ENCODE data around the gene MCRIP1.

Gene MCRIP1

DNA sequence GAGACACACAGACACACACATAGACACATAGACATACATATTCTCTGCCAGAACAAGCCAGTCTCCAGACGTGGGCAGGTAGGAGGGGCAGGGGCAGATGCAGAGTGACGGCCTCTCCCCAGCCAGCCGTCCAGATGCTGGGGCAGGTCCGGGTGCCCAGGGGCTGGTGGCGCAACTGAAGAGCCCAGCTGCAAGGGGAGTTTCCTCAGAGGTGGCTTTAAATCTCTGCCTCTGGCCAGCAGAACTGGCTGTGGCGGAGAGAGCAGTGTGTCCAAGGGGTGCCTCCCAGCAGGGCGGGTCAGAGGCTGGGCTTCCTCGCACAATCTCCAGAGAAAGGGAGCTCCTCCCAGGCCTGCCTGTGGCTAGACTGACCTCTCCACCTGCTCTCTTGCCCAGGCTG, 38.6 kb downstream of the MCRIP1 start:
- H3K36me3 ChIP-seq (ENCODE audit: control insufficient read depth, insufficient read depth, low read length) = no peaks in the 10 kb centered on the region
- no peak overlapping the region for H3K27ac ChIP-seq (ENCODE audit: low read depth, low read length)
- H3K27me3 ChIP-seq (ENCODE audit: control insufficient read depth, insufficient read depth, low read length) = peaks cover 14% of the 10 kb centered on the region
- no peaks in the 10 kb centered on the region for H3K4me1 ChIP-seq (ENCODE audit: control insufficient read depth, insufficient read depth, low read length)
- H3K4me3 ChIP-seq (ENCODE audit: low read length) = no peak overlapping the region
- H3K9ac ChIP-seq (ENCODE audit: low read length) = no peak overlapping the region

DNA sequence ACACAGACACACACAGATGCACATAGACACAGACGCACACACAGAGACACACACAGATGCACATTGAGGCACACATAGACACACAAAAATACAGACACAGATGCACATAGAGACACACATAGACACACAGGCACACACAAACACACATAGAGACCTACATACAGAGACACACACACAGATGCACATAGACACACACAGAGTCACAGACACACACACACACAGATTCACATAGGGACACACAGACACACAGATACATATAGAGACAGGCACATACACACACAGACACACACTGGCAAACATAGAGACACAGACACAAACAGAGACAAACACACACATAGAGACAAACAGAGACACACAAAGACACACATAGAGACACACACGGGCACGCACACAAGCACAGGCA, 39.0 kb downstream of the MCRIP1 start:
- H3K9ac ChIP-seq (ENCODE audit: low read length) = no peak overlapping the region

DNA sequence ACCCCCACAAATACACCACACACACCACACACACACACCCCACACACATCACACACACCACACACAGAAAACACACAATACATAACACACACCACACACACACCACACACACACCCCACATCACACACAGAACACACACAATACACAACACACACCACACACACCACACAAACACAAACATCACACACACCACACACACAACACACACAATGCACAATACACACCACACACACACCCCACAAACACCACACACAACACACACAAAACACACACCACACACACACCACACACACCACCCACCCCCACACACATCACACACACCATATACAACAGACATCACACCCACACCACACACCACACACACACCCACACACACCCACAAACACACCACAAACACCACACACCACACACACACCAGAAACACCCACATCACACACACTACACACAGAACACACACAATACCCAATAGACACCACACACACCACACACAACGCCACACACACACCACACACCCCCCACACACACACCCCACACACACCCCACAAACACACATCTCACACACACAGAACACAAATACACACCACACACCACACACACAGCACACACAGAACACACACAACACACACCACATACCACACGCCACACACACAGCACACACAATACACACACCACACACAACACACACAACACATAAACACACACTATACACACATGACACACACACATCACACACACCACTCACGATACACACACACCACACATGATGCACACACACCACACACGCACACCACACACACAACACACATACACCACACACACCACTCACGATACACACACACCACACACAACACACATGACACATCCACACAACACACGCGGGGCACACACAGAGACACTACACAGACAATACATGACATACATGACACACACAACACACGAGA, 40.1 kb downstream of the MCRIP1 start:
- Histone ChIP-seq H3K4me1 (ENCODE audit: control insufficient read depth, insufficient read depth, low read length) (no peaks in the 10 kb centered on the region), H3K4me3 (ENCODE audit: low read length) (no peak overlapping the region), H3K36me3 (ENCODE audit: control insufficient read depth, insufficient read depth, low read length) (no peaks in the 10 kb centered on the region), H3K27me3 (ENCODE audit: control insufficient read depth, insufficient read depth, low read length) (peaks cover 14% of the 10 kb centered on the region), H3K27ac (ENCODE audit: low read depth, low read length) (no peak overlapping the region), H3K9ac (ENCODE audit: low read length) (no peak overlapping the region)

More for the DNA sequence above, 39.0 kb downstream of the MCRIP1 start:
- Histone ChIP-seq H3K4me1 (ENCODE audit: control insufficient read depth, insufficient read depth, low read length) (no peaks in the 10 kb centered on the region), H3K27me3 (ENCODE audit: control insufficient read depth, insufficient read depth, low read length) (peaks cover 14% of the 10 kb centered on the region), H3K36me3 (ENCODE audit: control insufficient read depth, insufficient read depth, low read length) (no peaks in the 10 kb centered on the region), H3K4me3 (ENCODE audit: low read length) (no peak overlapping the region), H3K27ac (ENCODE audit: low read depth, low read length) (no peak overlapping the region)

Measured in rectal smooth muscle tissue (tissue), 1 donor.